GM18508 (cell line): ENCODE measurements around the gene CWC27.

ENCODE experiments used
- ATAC-seq: cut with Tn5 transposase; IDR thresholded peaks from one replicate; pipeline ENCODE4 v1.9.1; 2021; ENCODE audit warnings: moderate number of reproducible peaks; ENCODE audit not compliant: insufficient read depth, unreplicated experiment

The CWC27 gene

DNA sequence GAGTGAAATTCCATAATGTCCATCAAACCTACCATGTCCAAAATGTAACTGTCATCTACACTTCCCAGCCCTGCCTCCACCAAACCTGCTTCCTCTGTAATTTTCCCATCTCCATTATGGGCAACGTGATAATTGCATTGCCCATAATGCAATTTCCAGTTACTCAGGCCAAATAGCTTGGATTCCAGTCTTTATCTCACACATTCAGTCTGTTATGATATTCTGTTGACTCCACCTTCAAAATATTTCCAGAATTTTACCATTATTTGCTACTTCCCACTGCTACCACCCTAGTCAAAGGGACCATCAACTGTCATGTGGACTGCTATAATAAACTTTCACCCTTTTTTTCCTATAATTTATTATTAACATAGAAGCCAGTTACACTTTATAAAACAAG lies 256.0 kb downstream of the CWC27 start:
- ATAC-seq: no peak

DNA sequence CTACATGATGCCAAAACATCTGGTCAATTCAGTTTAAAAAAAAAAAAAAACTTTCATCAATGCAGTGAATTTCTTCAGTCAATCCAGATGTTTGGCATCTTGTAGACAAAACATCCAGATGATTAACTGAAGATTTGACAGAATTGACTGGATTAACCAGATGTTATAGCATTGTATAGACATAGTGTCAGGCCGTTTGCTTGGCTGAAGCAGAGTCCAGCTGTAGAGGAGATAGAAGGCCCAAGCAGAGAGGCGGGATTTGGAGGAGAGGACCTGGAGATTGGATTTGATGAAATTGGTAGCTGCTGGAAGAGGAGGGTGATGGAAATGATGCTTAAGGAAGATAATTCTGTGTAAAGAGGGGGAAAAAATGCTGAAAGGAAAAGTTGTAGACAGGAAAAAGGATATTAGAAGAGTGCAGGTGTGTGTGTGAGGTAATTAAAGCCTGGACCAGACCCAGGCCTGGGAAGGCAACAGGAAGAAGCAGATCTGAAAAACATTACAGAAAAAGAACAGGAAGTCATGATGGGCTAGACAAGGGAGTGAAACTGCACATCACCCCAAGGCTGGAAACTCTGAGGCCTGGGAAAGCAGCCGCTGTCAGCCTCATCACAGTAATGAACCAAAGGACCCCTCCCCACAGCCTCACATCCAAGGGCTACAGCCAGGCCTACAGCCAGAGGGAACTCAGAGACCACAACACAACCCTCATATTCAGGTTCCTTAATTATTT lies 258.3 kb downstream of the CWC27 start:
- ATAC-seq: no peak

DNA sequence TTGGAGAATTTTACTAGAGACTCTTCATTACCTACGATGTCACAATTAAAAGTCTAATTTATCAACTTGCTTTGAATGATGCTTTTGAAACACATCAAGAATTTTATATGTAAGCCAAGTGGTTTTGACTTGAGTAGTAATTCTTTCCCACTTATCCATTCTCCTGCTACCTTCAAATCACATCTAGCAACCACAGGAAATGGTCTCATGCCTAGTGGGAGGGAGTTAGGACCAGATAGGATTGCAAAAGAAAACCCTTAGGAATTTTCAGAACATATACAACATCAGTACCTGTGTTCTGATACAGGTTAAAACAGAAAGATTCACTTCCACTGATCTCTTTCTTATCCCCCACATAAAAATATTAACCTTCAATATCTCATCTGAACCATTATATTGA lies 260.4 kb downstream of the CWC27 start:
- no peak for ATAC-seq

DNA sequence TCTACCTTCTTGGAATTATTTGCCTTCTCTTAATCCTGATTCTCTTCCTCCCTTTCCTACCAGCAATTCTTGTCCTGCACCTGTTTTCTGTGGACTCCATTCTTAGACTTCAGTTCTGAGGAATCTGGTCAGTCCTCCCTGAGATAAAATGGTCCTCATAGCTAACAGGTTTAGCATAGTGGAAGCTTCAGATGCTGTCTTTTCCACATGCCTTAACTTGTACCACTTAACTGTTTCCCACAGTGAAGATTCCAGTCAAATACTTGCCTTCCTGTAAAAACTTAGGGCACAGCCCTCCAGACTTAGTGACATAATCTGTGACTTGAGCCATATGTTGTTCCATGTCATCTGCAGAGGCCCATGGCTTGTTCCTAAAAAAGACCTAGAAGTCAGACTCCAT lies 261.3 kb downstream of the CWC27 start:
- ATAC-seq: no peak

DNA sequence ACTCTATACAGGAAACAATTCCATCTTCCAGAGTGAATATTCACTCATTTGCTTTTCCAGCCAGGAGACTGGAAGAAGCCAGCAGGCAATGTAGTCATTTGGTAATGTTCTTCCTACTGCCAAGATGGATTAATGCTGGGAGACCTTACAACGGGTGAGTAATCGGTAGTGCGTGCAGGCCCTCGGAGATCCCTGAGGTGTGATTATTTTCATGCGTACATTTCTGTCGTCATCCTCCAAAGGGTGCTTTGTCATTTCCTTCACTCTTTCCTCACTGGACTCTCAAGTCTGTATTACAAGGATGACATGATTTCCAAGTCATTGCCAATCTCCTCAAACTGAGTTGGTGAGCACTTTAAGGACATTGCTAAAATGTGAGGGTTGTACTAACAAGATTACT lies 263.5 kb downstream of the CWC27 start:
- ATAC-seq: no peak

DNA sequence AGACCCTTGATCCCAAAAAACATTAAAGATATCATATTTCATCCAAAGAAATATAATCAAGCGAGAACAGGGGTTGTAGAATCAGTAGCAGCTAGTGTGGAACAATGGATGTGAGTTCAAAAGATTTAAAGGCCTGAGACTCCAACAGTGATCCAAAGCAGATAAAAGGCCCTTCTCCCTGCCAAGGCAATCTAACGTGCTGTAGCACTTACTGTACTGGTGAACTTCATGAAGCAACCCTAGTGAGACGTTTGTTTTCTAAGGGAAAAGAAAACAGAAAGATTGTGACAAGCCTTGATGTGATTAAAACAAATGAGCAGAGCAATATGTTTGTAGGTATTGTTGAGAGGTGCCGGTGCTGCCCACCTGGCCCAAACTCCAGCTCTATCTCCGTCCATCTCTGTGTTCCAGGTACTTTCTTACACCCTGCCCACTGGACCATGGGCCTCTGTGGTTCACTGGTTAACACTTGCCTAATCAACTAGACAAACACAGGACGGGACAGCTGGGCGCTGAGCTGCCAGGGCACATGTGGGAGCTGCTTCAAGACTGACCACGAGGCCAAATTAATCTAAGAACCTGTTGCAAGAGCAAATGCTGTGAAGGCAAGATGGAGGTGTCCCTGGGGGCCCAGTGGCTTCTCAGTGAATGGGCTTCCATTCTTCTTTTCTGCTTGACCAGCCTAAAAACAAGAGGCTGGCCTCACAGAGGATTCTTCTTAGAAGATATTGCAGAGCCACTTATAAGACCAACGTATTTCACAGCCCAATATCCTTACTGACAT lies 265.5 kb downstream of the CWC27 start:
- no peak for ATAC-seq

DNA sequence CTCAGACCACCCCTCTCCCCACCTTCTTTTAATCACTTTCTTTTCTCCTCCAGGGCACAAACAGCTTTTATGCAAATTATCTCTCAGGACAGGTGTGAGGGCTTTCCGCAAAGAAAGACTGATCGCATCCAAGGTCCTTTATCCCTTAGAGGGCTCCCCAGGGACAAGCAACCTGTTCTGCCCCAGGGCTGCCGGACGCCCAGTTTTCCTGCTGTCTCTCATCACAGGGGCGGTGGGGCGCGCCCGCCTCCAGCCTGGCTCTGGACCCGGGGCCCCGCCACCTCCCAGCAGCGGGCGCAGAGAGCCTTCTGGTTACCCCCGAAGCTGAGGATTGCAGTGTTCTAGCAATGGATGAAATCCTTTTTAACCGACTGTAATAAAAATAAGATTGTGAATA lies 266.1 kb downstream of the CWC27 start:
- no peak for ATAC-seq

DNA sequence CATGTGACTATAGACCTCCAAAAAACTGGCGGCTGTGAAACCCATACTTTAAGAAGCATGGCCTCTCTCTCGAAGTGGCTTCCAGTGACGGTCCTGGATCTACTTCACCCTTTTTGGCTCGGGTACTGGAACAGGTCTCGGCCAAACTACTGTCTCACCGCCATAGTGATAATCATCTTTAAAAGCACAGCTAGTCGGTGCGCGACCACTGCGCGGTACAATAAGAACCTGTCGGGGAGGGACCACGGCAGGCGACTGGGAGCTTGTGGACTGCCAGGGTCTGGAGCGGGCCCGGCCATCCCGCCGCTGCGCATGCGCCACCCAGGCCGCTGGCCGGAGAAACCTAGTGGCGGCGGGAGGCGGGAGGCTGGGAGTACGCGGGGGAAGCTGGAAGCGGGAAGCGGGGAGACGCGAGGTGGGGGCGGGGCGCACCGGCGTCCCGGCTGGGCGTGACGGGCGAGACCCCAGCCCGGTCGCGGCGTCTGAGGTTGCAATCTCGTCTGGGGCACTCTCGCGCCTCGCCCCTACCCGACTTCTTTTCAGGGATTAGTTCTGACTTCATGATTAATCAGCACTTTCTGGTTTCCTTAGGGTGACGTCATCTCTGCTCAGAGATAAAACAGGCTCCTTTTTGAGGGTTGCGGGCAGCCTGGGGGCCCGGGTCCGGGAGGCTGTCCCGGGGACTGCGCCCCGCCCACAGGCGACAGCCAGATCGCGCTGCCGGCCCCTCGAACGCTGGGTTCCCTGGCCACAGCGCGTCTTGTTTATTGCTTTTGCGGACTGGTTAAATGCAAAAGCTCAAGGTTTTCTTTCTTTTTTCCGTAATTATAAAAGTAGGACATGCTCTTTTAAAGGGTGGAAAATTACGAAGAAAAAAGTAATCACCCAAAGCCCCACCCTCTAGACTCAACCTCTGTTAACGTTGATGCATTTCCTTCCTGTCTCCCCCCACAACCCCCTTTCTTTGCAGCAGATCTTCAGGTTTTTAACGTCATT lies 266.8 kb downstream of the CWC27 start:
- peak; percentile 85 for ATAC-seq

DNA sequence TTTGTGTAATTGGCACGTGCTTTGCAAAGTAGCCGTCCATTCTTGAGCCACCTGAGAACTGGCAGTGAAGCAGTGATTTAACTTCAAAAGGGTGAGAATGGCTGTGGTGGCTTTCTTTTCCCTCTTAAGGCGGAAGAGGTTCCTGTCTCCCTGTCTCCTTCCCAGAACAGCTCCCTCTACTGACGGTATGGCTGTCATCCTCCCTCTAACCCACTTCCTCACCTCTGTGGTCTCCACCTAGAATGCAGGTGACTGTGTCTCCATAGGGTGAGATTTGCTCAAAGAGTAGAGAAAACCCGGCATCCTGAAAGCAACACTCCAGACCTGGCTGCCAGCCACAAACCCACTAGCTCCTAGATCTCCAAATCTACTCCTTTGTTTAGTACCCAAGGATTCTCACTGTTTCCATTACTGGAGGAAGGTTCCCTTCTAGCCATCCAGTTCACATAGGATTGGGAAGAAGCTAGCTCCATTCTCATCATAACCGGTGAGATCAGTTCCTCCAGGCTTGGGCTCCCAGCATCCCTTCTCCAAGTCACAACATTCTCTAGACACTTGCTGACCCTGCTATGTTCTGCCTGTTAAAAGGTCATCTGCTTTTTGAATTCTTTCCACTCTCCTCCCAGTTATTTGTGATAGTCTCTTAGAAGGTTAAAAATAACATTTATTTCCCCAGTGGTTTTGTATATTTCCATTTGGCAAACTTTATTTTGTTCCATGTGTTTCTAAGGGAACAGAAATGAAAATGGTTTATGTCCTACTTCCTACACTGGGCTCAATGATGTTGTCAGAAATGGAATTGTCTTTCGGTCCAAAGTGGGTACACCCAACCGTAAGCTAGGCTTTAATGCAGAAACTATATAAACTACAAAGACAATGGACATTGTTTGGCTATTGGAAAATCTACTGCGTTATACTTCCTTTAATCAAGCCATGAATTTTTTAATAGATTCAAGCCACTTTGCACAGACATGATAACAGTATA lies 269.4 kb downstream of the CWC27 start:
- ATAC-seq: no peak

DNA sequence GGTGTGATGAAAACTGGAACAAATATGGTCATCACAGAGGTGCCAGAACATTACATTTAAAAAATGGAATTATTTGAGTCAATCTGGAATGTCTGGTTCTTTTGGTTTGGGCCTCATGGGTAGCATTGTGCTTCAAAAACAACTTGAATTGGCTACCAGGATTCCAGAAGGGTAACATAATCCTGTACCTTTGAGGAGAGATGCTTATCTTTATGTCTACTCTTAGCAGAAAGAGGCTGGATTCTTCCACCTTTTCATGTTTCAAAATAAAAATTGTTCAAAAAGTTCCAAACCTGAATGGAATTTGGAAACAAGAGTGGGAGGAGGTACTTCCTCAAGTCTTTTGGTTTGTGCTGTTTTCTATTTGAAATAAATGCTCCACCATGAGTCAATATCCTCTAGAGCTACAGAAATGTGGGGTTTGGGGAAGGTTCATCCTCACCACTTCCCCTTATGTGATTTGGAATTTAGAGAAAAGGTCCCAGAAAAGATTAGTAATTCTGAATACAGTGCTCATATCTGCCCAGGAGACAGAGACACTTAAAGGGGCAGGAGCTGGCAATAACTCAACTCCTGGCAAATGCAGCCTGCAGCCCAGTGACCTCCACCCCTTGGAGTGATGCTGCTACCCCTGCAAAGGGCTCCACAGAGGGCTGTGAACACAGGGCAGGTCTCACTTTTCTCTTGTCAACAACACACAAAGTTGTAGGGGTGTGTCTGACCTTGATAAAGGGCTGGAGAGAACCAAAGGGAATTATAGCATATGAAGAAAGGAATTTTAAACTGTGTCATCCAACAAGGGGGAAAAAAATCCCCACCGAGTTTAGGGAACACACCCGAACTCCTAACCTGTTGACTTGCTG lies 272.8 kb downstream of the CWC27 start:
- ATAC-seq: no peak

DNA sequence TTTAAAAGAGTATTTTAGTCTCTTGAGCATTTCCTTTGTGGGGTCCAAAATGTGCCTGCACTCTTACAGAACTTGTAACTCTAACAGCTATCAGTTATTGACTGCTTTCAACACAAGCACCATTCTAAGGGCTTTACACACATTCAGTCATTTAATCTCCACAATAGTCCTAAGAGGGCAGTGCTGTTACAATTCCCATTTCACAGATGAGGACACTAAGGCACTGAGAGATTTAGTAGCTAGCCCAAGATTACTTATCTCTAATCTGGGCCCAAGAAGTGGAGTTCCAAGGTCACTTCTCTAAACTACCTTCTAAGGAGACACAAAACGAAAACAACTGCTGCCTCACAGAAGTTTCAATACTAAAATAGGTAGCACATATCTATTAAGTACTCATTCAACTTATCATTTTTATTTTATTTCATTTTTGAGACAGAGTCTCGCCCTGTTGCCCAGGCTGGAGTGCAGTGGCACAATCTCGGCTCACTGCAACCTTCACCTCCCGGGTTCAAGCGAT lies 275.2 kb downstream of the CWC27 start:
- ATAC-seq: no peak

DNA sequence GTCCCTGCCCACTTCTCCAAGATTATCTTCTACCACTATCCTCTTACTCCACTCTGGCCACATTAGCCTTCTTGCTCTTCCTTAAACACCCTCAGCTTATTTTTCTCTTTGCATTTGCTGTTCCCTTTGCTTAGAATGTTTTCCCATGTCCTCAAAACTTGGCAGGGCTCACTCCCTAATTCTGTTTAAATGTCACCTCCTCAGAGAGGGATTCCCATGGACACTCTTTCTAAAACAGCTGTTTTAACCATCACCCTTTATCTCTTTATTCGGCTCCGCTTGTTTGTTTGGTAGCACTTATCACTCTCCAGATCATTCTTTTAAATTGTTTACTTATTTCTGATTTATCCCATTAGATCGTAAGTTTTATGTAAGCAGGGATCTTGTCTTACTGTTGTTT lies 278.5 kb downstream of the CWC27 start:
- no peak for ATAC-seq

DNA sequence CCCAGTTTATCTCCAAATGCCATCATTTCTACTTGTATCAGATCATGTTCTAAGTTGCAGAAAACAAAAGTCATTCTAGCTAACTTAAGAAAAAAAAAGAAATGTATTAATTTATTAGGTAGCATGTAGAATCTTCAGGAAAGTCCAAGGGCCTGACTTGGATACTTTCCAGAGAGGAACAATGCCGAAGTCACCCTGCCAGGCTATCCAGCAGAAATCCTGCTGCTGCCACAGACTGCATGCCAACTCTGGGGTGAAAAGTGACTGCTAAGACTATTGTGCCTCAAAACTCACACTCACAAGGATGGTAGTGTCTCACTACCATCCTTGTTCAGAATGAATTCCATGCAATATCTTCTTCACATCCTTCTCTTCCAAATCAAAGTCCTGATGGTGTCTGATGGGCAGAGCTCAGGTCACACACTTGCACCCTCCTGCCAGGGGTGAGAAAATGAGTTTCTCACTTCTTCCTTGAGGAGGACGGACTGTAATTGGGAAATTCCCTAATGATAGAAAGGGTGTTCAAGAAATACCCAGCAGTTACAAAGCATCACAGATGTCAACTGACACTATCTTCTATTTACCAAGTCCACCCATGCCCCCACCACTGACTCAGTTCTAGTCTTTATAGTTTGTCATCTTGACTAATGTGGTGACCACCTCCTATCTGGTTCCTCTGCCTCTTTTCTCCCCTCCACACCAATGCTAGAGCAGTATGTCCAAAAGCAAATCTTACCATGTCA lies 279.4 kb downstream of the CWC27 start:
- ATAC-seq: peak; percentile 47

DNA sequence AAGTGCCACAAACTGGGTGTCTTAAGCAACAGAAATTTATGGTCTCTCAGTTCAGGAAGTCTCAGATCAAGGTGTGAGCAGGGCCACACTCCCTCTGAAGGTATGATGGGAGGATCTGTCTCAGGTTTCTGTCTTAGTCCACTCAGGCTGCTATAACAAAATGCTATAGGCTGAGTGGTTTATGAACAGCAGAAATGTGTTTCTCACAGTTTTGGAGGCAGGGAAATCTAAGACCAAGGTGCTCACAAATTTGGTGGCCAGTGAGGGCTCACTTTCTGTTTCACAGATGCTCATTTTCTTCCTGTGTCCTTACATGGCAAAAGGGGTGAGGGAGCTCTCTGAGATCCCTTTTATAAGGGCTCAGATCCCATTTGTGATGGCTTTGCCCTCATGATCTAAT lies 281.4 kb downstream of the CWC27 start:
- no peak for ATAC-seq

DNA sequence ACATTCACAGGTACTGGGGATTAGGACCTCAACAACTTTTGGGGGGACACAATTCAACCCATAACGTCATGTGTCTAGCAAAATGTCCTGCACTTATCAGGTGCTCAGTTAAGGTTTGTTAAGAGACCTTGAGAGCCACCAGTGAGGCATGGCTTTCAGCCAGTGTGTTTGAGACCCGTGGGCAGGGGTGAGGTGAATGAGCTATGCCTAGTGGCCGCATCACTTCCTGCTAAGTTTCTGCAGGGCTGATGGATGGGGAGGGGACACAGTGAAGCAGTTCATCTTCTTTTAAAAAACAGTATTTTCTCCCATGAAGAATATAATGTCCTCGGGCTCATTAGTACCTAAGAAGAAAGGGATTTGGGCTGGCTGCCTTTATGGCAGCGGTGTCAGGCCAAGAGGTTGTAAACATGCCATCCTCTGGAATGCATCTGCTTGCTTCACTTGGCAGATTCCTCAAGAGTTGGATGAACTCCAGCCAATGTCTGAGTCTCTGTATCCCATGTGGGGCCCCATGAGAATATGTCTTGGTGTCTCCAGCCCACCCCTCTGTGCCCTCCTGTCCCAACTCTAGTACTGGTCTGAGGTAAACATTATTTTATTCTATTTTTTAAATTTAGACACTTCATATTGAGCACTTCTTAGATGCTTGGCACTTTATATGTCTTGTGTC lies 282.2 kb downstream of the CWC27 start:
- no peak for ATAC-seq

DNA sequence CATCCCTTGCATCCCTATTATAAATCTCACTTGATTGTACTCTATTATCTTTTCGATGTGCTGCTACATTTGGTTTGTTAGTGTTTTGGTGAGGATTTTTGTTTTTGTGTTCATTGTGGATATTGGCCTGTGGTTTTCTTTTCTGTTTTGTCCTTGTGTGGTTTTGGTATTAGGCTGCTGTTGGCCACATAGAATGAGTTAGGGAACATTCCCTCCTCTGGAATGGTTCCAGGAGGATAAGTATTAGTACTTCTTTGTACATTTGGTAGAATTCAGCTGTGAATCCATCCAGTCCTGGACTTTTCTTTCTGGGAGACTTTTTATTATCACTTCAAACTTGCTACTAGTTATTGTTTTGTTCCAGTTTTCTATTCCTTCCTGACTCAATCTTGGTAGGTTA lies 287.2 kb downstream of the CWC27 start:
- no peak for ATAC-seq
